WTC11 (cell line): ENCODE data around the gene MRTFA. TPM values are rescaled to one million over a fixed set of nuclear protein-coding genes. Genes with fewer than 3 reads are reported as not detected.

Source experiments
- ATAC-seq: fragments of 200-7000 bp; cut with Tn5 transposase; 2 replicates; pipeline ENCODE4 v1.10.0; 2021; ENCODE audit warnings: mild to moderate bottlenecking, moderate library complexity
- CTCF ChIA-PET: fragments of 300-600 bp; sonication (Branson Sonifier 250); formaldehyde crosslinking; loops from one replicate; lab custom pipeline; 2021; ENCODE audit warnings: antibody characterized with exemption; lab: Charles Lee
- POLR2A ChIA-PET: fragments of 350-600 bp; sonication (Branson Sonifier 250); formaldehyde crosslinking; loops from one replicate; lab custom pipeline; 2021; ENCODE audit warnings: antibody characterized with exemption; lab: Charles Lee
- DNase-seq: peaks from one replicate; pipeline ENCODE4 v3.0.0; 2021; ENCODE audit warnings: low spot score
- H3K27ac Mint-ChIP-seq: 2 replicates; pipeline ENCODE4 v1.8.0; 2021; ENCODE audit warnings: mixed read lengths
- H3K27me3 Mint-ChIP-seq: 2 replicates; pipeline ENCODE4 v1.8.0; 2021; ENCODE audit warnings: low read depth, mild to moderate bottlenecking, moderate library complexity, mixed read lengths
- H3K36me3 Mint-ChIP-seq: 2 replicates; pipeline ENCODE4 v1.8.0; 2021; ENCODE audit warnings: mixed read lengths
- H3K4me1 Mint-ChIP-seq: 2 replicates; pipeline ENCODE4 v1.8.0; 2022; ENCODE audit warnings: mixed read lengths
- H3K4me3 Mint-ChIP-seq: 2 replicates; pipeline ENCODE4 v1.8.0; 2021; ENCODE audit warnings: mild to moderate bottlenecking, moderate library complexity, mixed read lengths
- H3K9me3 Mint-ChIP-seq: 2 replicates; pipeline ENCODE4 v1.8.0; 2021; ENCODE audit warnings: mixed read lengths
- AFF4 ChIP-seq: sonication (generic); formaldehyde crosslinking; IDR thresholded peaks from 2 replicates; pipeline ENCODE4 v1.8.1; 2023; ENCODE audit warnings: mild to moderate bottlenecking, missing genetic modification reagents, borderline replicate concordance
- ETV6 ChIP-seq: sonication (generic); formaldehyde crosslinking; IDR thresholded peaks from 2 replicates; pipeline ENCODE4 v1.8.1; 2022; ENCODE audit warnings: mild to moderate bottlenecking, missing genetic modification reagents
- FOXJ3 ChIP-seq: sonication (generic); formaldehyde crosslinking; IDR thresholded peaks from 2 replicates; pipeline ENCODE4 v1.9.0; 2021; ENCODE audit warnings: missing genetic modification reagents, mild to moderate bottlenecking, borderline replicate concordance
- FOXK1 ChIP-seq: sonication (generic); formaldehyde crosslinking; IDR thresholded peaks from 2 replicates; pipeline ENCODE4 v1.8.0; 2022; ENCODE audit warnings: mild to moderate bottlenecking, moderate library complexity, missing genetic modification reagents
- GABPB1 ChIP-seq: sonication (generic); formaldehyde crosslinking; IDR thresholded peaks from 2 replicates; pipeline ENCODE4 v1.8.1; 2023; ENCODE audit warnings: mild to moderate bottlenecking, missing genetic modification reagents
- HMGA2 ChIP-seq: fragments of 250-450 bp; sonication (Bioruptor Pico); IDR thresholded peaks from 2 replicates; pipeline ENCODE4 v1.4.0; 2021; ENCODE audit warnings: mild to moderate bottlenecking, moderate library complexity
- IRF2 ChIP-seq: sonication (generic); formaldehyde crosslinking; IDR thresholded peaks from 2 replicates; pipeline ENCODE4 v1.8.0; 2022; ENCODE audit warnings: low read depth, missing genetic modification reagents, borderline replicate concordance
- KAT7 ChIP-seq: sonication (generic); formaldehyde crosslinking; IDR thresholded peaks from 2 replicates; pipeline ENCODE4 v1.8.1; 2023; ENCODE audit warnings: missing genetic modification reagents, mild to moderate bottlenecking, borderline replicate concordance
- MXD4 ChIP-seq: fragments of 250-450 bp; sonication (Bioruptor Pico); IDR thresholded peaks from 2 replicates; pipeline ENCODE4 v1.8.0; 2021; ENCODE audit warnings: mild to moderate bottlenecking, moderate library complexity, borderline replicate concordance
- NFE2L1 ChIP-seq: sonication (generic); formaldehyde crosslinking; IDR thresholded peaks from 2 replicates; pipeline ENCODE4 v1.8.1; 2023; ENCODE audit warnings: missing genetic modification reagents
- RORB ChIP-seq: fragments of 250-450 bp; sonication (Bioruptor Pico); IDR thresholded peaks from 2 replicates; pipeline ENCODE4 v1.9.0; 2021; ENCODE audit warnings: mild to moderate bottlenecking
- SOX15 ChIP-seq: fragments of 250-450 bp; sonication (Bioruptor Pico); IDR thresholded peaks from 2 replicates; pipeline ENCODE4 v1.9.0; 2021; ENCODE audit warnings: mild to moderate bottlenecking
- TCF7 ChIP-seq: sonication (generic); formaldehyde crosslinking; IDR thresholded peaks from 2 replicates; pipeline ENCODE4 v1.8.0; 2022; ENCODE audit warnings: mild to moderate bottlenecking, low read depth, missing genetic modification reagents, moderate library complexity
- ZBTB21 ChIP-seq: sonication (generic); formaldehyde crosslinking; IDR thresholded peaks from 2 replicates; pipeline ENCODE4 v1.8.1; 2023; ENCODE audit warnings: mild to moderate bottlenecking, missing genetic modification reagents, borderline replicate concordance
- ZNF416 ChIP-seq: fragments of 250-450 bp; sonication (Bioruptor Pico); IDR thresholded peaks from 2 replicates; pipeline ENCODE4 v1.9.0; 2021; ENCODE audit warnings: mild to moderate bottlenecking, inconsistent platforms
- ZSCAN18 ChIP-seq: fragments of 250-450 bp; sonication (Bioruptor Pico); IDR thresholded peaks from 2 replicates; pipeline ENCODE4 v2.1.2; 2022; ENCODE audit warnings: mild to moderate bottlenecking, moderate library complexity
- total RNA-seq: library from RNA; stranded (reverse); gene quantifications from 3 replicates; pipeline ENCODE4 v1.2.3, GENCODE V29; 2021
- TF ChIP-seq, protein P1 (sequence below): sonication (generic); formaldehyde crosslinking; IDR thresholded peaks from 2 replicates; pipeline ENCODE4 v1.8.1; 2022; ENCODE audit warnings: missing genetic modification reagents, borderline replicate concordance
- TF ChIP-seq, protein P2 (sequence below): sonication (generic); formaldehyde crosslinking; conservative IDR thresholded peaks from 2 replicates; pipeline ENCODE4 v1.8.1; 2023; ENCODE audit warnings: mild to moderate bottlenecking, low read depth, missing genetic modification reagents, moderate library complexity

MRTFA gene
- total RNA-seq, 1 experiment from 2014 or later, result 48.4 TPM

DNA sequence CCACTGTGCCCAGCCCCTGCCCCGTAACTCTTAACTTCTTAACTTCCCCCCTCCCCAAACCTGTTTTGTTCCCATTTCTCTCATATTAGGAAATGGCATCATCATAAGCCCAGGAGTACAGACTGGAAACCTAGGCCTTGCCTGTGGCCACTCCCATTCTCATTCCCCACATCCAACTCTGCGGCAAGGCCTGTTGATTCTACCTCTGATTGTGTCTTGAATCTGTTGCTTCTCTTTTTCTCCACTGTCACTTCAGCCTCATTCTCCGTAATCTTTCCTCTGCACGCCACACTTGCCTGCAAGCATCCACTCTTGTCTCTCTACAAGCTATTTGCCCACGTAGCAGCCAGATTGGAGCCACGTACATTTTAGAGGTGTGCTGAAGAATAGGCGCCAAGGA is 240.9 kb downstream of the MRTFA start (continued):
- TF ChIP-seq, protein P1, sequence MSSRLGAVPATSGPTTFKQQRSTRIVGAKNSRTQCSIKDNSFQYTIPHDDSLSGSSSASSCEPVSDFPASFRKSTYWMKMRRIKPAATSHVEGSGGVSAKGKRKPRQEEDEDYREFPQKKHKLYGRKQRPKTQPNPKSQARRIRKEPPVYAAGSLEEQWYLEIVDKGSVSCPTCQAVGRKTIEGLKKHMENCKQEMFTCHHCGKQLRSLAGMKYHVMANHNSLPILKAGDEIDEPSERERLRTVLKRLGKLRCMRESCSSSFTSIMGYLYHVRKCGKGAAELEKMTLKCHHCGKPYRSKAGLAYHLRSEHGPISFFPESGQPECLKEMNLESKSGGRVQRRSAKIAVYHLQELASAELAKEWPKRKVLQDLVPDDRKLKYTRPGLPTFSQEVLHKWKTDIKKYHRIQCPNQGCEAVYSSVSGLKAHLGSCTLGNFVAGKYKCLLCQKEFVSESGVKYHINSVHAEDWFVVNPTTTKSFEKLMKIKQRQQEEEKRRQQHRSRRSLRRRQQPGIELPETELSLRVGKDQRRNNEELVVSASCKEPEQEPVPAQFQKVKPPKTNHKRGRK (CRISPR knock-in tag), result no peak
- TF ChIP-seq SOX15 (CRISPR knock-in tag) (no peak), ZSCAN18 (no peak), IRF2 (CRISPR knock-in tag) (no peak), HMGA2 (CRISPR knock-in tag) (no peak), GABPB1 (CRISPR knock-in tag) (no peak), AFF4 (no peak)

GRCh38 chr22:40394607-40395006 is 241.9 kb downstream of the MRTFA start:
- ChIA-PET CTCF (no interaction called here), POLR2A (interaction anchor here (0.7 kb wide), 1 partner anchor 1001 kb away, joined by 8 read pairs; no protein-coding TSS in a partner anchor)
- Mint-ChIP-seq H3K27me3 (no peaks in the 10 kb centered on the region), H3K36me3 (no peaks in the 10 kb centered on the region), H3K4me1 (peaks cover 15% of the 10 kb centered on the region), H3K9me3 (no peaks in the 10 kb centered on the region), H3K4me3 (no peak overlapping the region), H3K27ac (no peak overlapping the region)
- ATAC-seq (no peak), DNase-seq (no peak)
- TF ChIP-seq KAT7 (CRISPR knock-in tag) (no peak), ETV6 (CRISPR knock-in tag) (no peak), ZBTB21 (CRISPR knock-in tag) (no peak), FOXK1 (CRISPR knock-in tag) (no peak), TCF7 (no peak)
- TF ChIP-seq, protein P1 (CRISPR knock-in tag), result no peak

- ATAC-seq, result no peak
- Mint-ChIP-seq H3K4me3 (no peak overlapping the region), H3K27ac (no peak overlapping the region), H3K4me1 (peaks cover 9% of the 10 kb centered on the region), H3K36me3 (peaks cover 3% of the 10 kb centered on the region; the same call in 1 of the 2 replicates), H3K27me3 (no peaks in the 10 kb centered on the region), H3K9me3 (no peaks in the 10 kb centered on the region)
- TF ChIP-seq RORB (CRISPR knock-in tag) (no peak), FOXJ3 (no peak), MXD4 (CRISPR knock-in tag) (no peak), ZNF416 (no peak), NFE2L1 (CRISPR knock-in tag) (no peak)
- TF ChIP-seq, protein P1 (CRISPR knock-in tag), result no peak
- TF ChIP-seq, protein P2, sequence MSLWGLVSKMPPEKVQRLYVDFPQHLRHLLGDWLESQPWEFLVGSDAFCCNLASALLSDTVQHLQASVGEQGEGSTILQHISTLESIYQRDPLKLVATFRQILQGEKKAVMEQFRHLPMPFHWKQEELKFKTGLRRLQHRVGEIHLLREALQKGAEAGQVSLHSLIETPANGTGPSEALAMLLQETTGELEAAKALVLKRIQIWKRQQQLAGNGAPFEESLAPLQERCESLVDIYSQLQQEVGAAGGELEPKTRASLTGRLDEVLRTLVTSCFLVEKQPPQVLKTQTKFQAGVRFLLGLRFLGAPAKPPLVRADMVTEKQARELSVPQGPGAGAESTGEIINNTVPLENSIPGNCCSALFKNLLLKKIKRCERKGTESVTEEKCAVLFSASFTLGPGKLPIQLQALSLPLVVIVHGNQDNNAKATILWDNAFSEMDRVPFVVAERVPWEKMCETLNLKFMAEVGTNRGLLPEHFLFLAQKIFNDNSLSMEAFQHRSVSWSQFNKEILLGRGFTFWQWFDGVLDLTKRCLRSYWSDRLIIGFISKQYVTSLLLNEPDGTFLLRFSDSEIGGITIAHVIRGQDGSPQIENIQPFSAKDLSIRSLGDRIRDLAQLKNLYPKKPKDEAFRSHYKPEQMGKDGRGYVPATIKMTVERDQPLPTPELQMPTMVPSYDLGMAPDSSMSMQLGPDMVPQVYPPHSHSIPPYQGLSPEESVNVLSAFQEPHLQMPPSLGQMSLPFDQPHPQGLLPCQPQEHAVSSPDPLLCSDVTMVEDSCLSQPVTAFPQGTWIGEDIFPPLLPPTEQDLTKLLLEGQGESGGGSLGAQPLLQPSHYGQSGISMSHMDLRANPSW (CRISPR knock-in tag), result no peak
- no peak for DNase-seq
- CTCF ChIA-PET, result interaction anchor here (1.2 to 1.4 kb wide), 2 partner anchors 35 to 530 kb away, joined by 3 read pairs; no protein-coding TSS in a partner anchor
- POLR2A ChIA-PET, result interaction anchor here (0.6 kb wide), 1 partner anchor 44 kb away, joined by 3 read pairs; no protein-coding TSS in a partner anchor
Measured at GRCh38 chr22:40392618-40393017, 243.9 kb downstream of the MRTFA start.
